SU-DHL-6 (cell line): ENCODE data around the gene MC1R.

ENCODE experiments used
- CTCF ChIP-seq: fragments of 200-600 bp; sonication (generic); IDR thresholded peaks from one replicate; pipeline ENCODE4 v1.5.1; 2017; ENCODE audit warnings: antibody characterized with exemption, mild to moderate bottlenecking, low read length, moderate library complexity; ENCODE audit not compliant: insufficient read depth, poor library complexity, severe bottlenecking
- EZH2phosphoT487 ChIP-seq: fragments of 200-600 bp; sonication (generic), shearing (Covaris generic); conservative IDR thresholded peaks from 2 replicates; pipeline ENCODE4 v1.6.1; 2018; ENCODE audit warnings: mild to moderate bottlenecking, antibody characterized with exemption, low read length, moderate library complexity, mixed read lengths

- TF ChIP-seq CTCF (no peak), EZH2phosphoT487 (no peak)
Measured at GRCh38 chr16:89906140-89907025, 12.3 kb upstream of the MC1R start.
